Measurements from ENCODE around the gene SIRPB2. TPM values are rescaled to one million over a fixed set of nuclear protein-coding genes. Genes with fewer than 3 reads are reported as not detected.

The SIRPB2 gene
- total RNA-seq, 1 donor from 2014 or later: 8.6 TPM

DNA sequence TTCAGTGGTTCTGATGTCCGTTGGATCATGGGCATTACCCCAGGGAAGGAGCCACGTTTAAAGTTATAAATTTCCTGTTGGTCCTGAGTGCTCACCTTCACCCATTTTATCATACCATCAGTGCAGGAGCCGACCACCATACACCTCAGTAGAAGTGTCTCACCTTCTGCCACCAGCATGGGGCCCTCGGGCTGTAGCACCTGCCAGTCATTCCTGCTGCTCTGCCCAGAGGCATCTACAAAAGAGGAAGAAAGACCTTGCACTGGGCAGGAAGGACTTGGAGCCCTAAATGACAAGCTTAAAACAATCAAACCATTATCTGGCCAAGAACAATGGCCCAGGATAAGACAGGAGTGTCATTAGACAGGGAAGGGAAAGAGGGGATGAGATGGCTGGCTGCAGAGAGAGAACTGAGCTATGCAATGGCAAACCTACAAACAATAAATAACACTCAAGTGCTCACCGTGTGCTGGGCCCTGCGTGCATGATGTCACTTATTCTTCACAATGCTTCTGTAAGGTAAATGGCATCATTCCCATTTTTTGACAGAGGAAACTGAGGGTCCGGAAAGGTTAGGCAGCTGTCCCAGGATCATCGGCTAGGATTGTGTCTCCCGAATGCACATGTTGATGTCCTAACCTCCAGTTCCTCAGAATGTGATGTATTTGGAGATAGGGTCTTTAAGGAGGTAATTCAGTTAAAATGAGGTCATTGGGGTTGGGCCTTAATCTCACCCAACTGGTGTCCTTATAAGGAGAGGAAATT, 11.2 kb downstream of the SIRPB2 start:
- H3K4me3 ChIP-seq: no peak overlapping the region
- no peak for DNase-seq (ENCODE audit: low spot score in 2 of 2)
- H3K4me1 ChIP-seq: no peaks in the 10 kb centered on the region
- intact Hi-C loops (cut with DNase I): loop anchor here (10.0 kb wide), 1 partner anchor 415 kb away; the partner anchor contains the start of gene SIRPA
- TF ChIP-seq, protein P1, sequence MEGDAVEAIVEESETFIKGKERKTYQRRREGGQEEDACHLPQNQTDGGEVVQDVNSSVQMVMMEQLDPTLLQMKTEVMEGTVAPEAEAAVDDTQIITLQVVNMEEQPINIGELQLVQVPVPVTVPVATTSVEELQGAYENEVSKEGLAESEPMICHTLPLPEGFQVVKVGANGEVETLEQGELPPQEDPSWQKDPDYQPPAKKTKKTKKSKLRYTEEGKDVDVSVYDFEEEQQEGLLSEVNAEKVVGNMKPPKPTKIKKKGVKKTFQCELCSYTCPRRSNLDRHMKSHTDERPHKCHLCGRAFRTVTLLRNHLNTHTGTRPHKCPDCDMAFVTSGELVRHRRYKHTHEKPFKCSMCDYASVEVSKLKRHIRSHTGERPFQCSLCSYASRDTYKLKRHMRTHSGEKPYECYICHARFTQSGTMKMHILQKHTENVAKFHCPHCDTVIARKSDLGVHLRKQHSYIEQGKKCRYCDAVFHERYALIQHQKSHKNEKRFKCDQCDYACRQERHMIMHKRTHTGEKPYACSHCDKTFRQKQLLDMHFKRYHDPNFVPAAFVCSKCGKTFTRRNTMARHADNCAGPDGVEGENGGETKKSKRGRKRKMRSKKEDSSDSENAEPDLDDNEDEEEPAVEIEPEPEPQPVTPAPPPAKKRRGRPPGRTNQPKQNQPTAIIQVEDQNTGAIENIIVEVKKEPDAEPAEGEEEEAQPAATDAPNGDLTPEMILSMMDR (IDR thresholded peaks at IDR 0.05): no peak
- no peak overlapping the region for H3K27ac ChIP-seq
- H3K9me3 ChIP-seq: no peaks in the 10 kb centered on the region
- H3K27me3 ChIP-seq: no peaks in the 10 kb centered on the region
- no peaks in the 10 kb centered on the region for H3K36me3 ChIP-seq

GRCh38 chr20:1478566-1478965, 12.7 kb downstream of the SIRPB2 start:
- no peaks in the 10 kb centered on the region for H3K36me3 ChIP-seq
- H3K9me3 ChIP-seq: no peaks in the 10 kb centered on the region
- no peak for DNase-seq (ENCODE audit: low spot score in 2 of 2)
- H3K4me3 ChIP-seq: no peak overlapping the region
- H3K27me3 ChIP-seq: no peaks in the 10 kb centered on the region
- no peak overlapping the region for H3K27ac ChIP-seq
- H3K4me1 ChIP-seq: no peaks in the 10 kb centered on the region
- TF ChIP-seq, protein P1 (IDR thresholded peaks at IDR 0.05): no peak
- intact Hi-C loops (cut with DNase I): loop anchor here (10.0 kb wide), 1 partner anchor 416 kb away; the partner anchor contains the start of gene SIRPA

DNA sequence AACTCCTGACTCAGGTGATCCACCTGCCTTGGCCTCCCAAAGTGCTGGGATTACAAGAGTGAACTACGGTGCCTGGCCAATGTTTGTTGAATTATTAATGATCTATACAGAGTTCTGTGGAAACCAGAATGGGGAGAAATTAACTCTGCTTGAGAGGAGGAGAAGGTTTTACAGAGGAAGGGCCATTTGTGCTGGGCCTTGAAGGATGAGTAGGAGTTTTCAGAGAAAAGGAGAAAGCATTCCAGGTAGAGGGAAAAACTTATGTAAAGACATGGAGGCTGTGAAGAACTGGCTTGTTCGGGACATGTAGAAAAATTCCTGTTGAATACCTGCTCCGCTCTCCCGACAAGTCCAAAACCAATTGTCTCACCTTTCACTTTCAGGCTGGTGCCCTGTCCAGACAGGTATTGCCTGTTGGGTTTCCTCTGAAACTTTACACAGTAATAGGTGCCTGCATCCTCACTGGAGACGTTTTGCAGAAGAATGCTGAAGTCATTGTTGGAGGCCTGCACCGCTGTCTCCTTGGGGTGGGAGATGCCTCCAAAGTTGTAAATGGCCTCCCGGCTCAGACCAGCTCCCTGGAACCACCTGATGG, 13.2 kb downstream of the SIRPB2 start:
- Histone ChIP-seq H3K27me3 (no peaks in the 10 kb centered on the region), H3K9me3 (no peaks in the 10 kb centered on the region), H3K4me3 (no peak overlapping the region), H3K4me1 (no peaks in the 10 kb centered on the region), H3K27ac (no peak overlapping the region), H3K36me3 (no peaks in the 10 kb centered on the region)
- DNase-seq (ENCODE audit: low spot score in 2 of 2): no peak
- intact Hi-C loops (cut with DNase I): loop anchor here (10.0 kb wide), 1 partner anchor 417 kb away; the partner anchor contains the start of gene SIRPA
- TF ChIP-seq, protein P1 (IDR thresholded peaks at IDR 0.05): no peak

DNA sequence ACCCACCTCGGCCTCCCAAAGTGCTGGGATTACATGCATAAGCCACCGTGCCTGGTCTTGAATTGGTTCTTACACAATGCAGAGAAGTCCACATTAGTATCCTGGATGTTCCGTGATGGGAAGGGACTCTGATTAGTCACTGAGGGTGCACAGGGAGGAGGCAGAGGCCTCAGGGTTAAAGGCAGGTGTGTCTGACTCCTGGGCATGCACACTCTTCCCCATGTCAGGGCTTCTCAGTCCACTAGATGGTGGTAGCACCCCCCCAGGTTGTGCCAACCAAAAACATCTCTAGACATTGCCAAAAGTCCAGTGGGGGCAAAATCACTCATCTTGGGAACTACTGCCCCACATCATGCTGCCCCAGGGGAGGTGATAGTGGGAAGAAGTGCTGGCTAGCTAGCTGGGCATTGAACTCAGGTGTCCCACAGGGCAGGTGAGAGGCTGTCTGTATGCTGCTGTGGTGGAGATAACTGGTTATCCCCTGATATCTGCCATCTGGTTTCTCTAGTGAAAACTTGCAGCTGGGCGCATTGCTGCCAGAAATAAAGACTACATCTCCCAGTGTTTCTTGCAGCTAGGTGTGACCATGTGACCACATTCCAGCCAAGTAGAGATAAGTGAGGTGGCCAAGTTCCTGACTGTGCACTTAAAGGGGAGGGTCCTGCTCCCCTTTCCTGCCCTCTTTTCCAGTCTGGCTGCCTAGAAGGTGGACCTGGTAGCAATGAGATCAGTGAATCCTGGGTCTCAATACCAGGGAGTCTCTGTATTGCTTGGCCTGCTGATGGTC, 16.2 kb downstream of the SIRPB2 start:
- Histone ChIP-seq H3K4me3 (no peak overlapping the region), H3K27me3 (no peaks in the 10 kb centered on the region), H3K9me3 (no peaks in the 10 kb centered on the region), H3K36me3 (no peaks in the 10 kb centered on the region), H3K27ac (no peak overlapping the region), H3K4me1 (peaks cover 0 to 9% of the 10 kb centered on the region in 2 donors)
- TF ChIP-seq, protein P1 (IDR thresholded peaks at IDR 0.05): no peak
- intact Hi-C loops (cut with DNase I): loop anchor here (10.0 kb wide), 1 partner anchor 420 kb away; the partner anchor contains the start of gene SIRPA
- DNase-seq (ENCODE audit: low spot score in 2 of 2): no peak

DNA sequence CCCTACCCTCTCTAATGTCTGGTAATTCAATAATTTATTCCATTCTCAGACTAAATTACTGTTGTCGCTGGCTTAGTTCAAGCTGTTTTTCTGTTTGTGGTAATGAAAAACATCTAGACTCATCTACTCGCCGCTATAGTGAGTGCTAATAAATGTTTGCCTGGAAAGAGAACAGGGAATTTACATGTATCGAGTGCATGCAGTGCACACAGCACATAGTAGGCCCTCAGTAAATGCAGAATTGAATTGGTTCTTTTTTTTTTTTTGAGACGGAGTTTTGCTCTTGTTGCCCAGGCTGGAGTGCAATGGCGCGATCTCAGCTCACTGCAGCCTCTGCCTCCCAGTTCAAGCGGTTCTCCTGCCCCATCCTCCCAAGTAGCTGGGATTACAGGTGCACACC, 16.9 kb downstream of the SIRPB2 start:
- TF ChIP-seq, protein P1 (IDR thresholded peaks at IDR 0.05): no peak

More for the DNA sequence above, 16.9 kb downstream of the SIRPB2 start:
- H3K27me3 ChIP-seq: no peaks in the 10 kb centered on the region
- no peaks in the 10 kb centered on the region for H3K36me3 ChIP-seq
- no peak overlapping the region for H3K4me3 ChIP-seq
- H3K4me1 ChIP-seq: peaks cover 3 to 13% of the 10 kb centered on the region in 2 donors
- DNase-seq (ENCODE audit: low spot score in 2 of 2): no peak
- intact Hi-C loops (cut with DNase I): loop anchor here (10.0 kb wide), 1 partner anchor 420 kb away; the partner anchor contains the start of gene SIRPA
- H3K27ac ChIP-seq: no peak overlapping the region
- no peaks in the 10 kb centered on the region for H3K9me3 ChIP-seq
